ENCODE results near the gene COL21A1. TPM values are rescaled to one million over a fixed set of nuclear protein-coding genes. Genes with fewer than 3 reads are reported as not detected.

COL21A1 gene
- total RNA-seq, 4 donors from 2014 or later, result 2.4 to 135 (median 18.4) TPM

- TF ChIP-seq POLR2A (IDR thresholded peaks at IDR 0.05), result no peak
- TF ChIP-seq CTCF (IDR thresholded peaks at IDR 0.05), result no peak
- intact Hi-C loops (cut with DNase I; ENCODE audit: low total_unique reads), result no loop called here
- Histone ChIP-seq H3K36me3 (no peaks in the 10 kb centered on the region), H3K27ac (no peak overlapping the region), H3K4me3 (no peak overlapping the region), H3K4me1 (no peaks in the 10 kb centered on the region), H3K27me3 (no peaks in the 10 kb centered on the region), H3K9me3 (no peaks in the 10 kb centered on the region)
- DNase-seq, result no peak
Measured at GRCh38 chr6:56036916-56037600, 210.3 kb downstream of the COL21A1 start.

DNA sequence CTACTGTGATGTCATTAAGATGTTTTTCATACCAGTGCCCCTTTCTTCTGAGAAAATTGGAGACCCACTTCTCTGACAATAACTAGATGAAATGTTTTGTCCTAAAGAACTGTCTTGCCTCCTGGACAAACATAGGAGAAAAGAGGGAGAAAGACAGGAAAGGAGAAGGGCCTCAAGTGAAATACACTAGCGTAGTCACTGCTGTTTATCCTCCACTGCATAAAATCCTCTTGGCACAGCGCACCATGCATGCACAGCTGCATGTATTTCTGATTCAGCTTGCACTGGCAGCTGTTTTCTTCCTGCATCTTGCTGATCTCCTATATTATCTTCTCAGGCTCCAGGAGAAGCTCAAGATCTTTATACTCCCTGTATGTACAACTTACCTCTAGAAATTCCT, 214.0 kb downstream of the COL21A1 start:
- Histone ChIP-seq H3K27ac (no peak overlapping the region), H3K36me3 (no peaks in the 10 kb centered on the region), H3K4me3 (no peak overlapping the region), H3K27me3 (no peaks in the 10 kb centered on the region), H3K9me3 (no peaks in the 10 kb centered on the region), H3K4me1 (no peaks in the 10 kb centered on the region)
- no peak for DNase-seq
- intact Hi-C loops (cut with DNase I; ENCODE audit: low total_unique reads), result no loop called here
- no peak for TF ChIP-seq POLR2A (IDR thresholded peaks at IDR 0.05)

GRCh38 chr6:56032715-56033260, 214.6 kb downstream of the COL21A1 start:
- intact Hi-C loops (cut with DNase I; ENCODE audit: low total_unique reads), result no loop called here

DNA sequence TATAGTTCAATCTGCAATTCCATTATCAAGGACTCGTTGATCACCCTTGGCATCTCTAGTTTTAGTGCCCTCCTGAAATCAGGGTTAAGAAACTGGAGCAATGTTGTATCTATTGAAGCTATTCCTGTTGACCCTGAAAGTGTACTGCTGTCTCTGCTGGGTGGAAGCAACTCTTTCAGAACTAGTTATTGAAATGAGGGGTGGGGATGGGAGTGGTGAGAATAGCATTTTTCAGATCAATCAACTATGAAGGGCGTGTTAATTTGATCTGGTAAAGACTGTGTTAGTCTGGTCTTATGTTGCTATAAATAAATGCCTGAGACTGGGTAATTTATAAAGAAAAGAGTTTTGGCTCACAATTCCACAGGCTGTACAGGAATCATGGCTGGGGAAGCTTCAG, 219.5 kb downstream of the COL21A1 start:
- DNase-seq, result no peak
- no peaks in the 10 kb centered on the region for H3K36me3 ChIP-seq
- TF ChIP-seq POLR2A (IDR thresholded peaks at IDR 0.05) (no peak), CTCF (IDR thresholded peaks at IDR 0.05) (no peak)
- intact Hi-C loops (cut with DNase I; ENCODE audit: low total_unique reads), result no loop called here
- H3K27ac ChIP-seq, result no peak overlapping the region
- H3K4me3 ChIP-seq, result no peak overlapping the region
- H3K4me1 ChIP-seq, result no peaks in the 10 kb centered on the region
- H3K27me3 ChIP-seq, result no peaks in the 10 kb centered on the region
- no peaks in the 10 kb centered on the region for H3K9me3 ChIP-seq

More at GRCh38 chr6:56032715-56033260, 214.6 kb downstream of the COL21A1 start:
- H3K9me3 ChIP-seq, result no peaks in the 10 kb centered on the region
- DNase-seq, result no peak
- no peak for TF ChIP-seq POLR2A (IDR thresholded peaks at IDR 0.05)
- no peak for TF ChIP-seq CTCF (IDR thresholded peaks at IDR 0.05)
- H3K27ac ChIP-seq, result no peak overlapping the region
- no peaks in the 10 kb centered on the region for H3K4me1 ChIP-seq
- H3K36me3 ChIP-seq, result no peaks in the 10 kb centered on the region
- H3K4me3 ChIP-seq, result no peak overlapping the region
- H3K27me3 ChIP-seq, result no peaks in the 10 kb centered on the region

GRCh38 chr6:56026455-56027180, 220.8 kb downstream of the COL21A1 start:
- Histone ChIP-seq H3K27ac (no peak overlapping the region), H3K4me1 (no peaks in the 10 kb centered on the region), H3K36me3 (no peaks in the 10 kb centered on the region), H3K27me3 (no peaks in the 10 kb centered on the region), H3K9me3 (no peaks in the 10 kb centered on the region), H3K4me3 (no peak overlapping the region)
- no peak for DNase-seq
- intact Hi-C loops (cut with DNase I; ENCODE audit: low total_unique reads), result no loop called here
- TF ChIP-seq POLR2A (IDR thresholded peaks at IDR 0.05) (no peak), CTCF (IDR thresholded peaks at IDR 0.05) (no peak)

Data from uterus (tissue), 4 donors.